Right lobe of liver (tissue), 4 donors: Measurements from ENCODE around the gene MARK2.

Experiments
- CTCF ChIP-seq, 4 donors: fragments of 200-600 bp in 3 of 4; fragments of 450-650 bp in 1 of 4; IDR thresholded peaks; one replicate each; pipeline versions ENCODE4 v1.5.1 to v1.8.0; 2016 to 2022; ENCODE audit warnings: antibody characterized with exemption in 4 of 4, mild to moderate bottlenecking in 2 of 4
- POLR2A ChIP-seq: fragments of 450-650 bp; IDR thresholded peaks from one replicate; pipeline ENCODE4 v1.6.1; 2017; ENCODE audit warnings: antibody characterized with exemption, mild to moderate bottlenecking
- donor health status: DM: no; HTN: no; CAD: no.
- donor health status: DM: no; HTN: no; CAD: no.
- donor health status: DM: no; HTN: yes; CAD: no.

- TF ChIP-seq POLR2A (no peak), CTCF (IDR thresholded peaks at IDR 0.05) (no peak)
Measured at GRCh38 chr11:63916837-63917691, 78.2 kb downstream of the MARK2 start, which contains the start of gene RCOR2.
